HepG2 (cell line): ENCODE measurements around the gene TMEM95. TPM values are rescaled to one million over a fixed set of nuclear protein-coding genes. Genes with fewer than 3 reads are reported as not detected.

Experiments used
- BHLHE40 ChIP-seq: IDR thresholded peaks from 2 replicates; pipeline ENCODE4 v1.6.1; 2011; ENCODE audit warnings: low read length, improper control_type of control experiment
- CC2D1A ChIP-seq: sonication (generic); formaldehyde crosslinking; IDR thresholded peaks from 2 replicates; pipeline ENCODE4 v1.8.1; 2023; ENCODE audit warnings: mild to moderate bottlenecking, missing genetic modification reagents
- CEBPG ChIP-seq: IDR thresholded peaks from 2 replicates; pipeline ENCODE4 v1.6.1; 2016
- CHCHD3 ChIP-seq: sonication (generic); formaldehyde crosslinking; IDR thresholded peaks from 2 replicates; pipeline ENCODE4 v1.8.0; 2022; ENCODE audit warnings: mild to moderate bottlenecking, missing genetic modification reagents, moderate library complexity
- CHD4 ChIP-seq: fragments of 200-600 bp; sonication (generic); IDR thresholded peaks from 2 replicates; pipeline ENCODE4 v1.7.0; 2017; ENCODE audit warnings: mild to moderate bottlenecking, low read length, borderline replicate concordance
- ELF1 ChIP-seq: sonication (generic); formaldehyde crosslinking; IDR thresholded peaks from 2 replicates; pipeline ENCODE4 v1.4.0; 2020; ENCODE audit warnings: missing genetic modification reagents
- EP300 ChIP-seq, 3 experiments: sonication (generic) in 1 of 3; formaldehyde crosslinking in 1 of 3; IDR thresholded peaks; 2 replicates each; pipeline versions ENCODE4 v1.5.1 to v1.6.1; 2011 to 2020; ENCODE audit warnings: low read depth in 2 of 3, low read length in 2 of 3, borderline replicate concordance in 1 of 3, improper control_type of control experiment in 1 of 3, mild to moderate bottlenecking in 1 of 3, missing genetic modification reagents in 1 of 3, moderate library complexity in 1 of 3
- GTF2F1 ChIP-seq: fragments of 150-350 bp; IDR thresholded peaks from 2 replicates; pipeline ENCODE4 v1.6.1; 2014; ENCODE audit warnings: low read length
- KLF9 ChIP-seq: IDR thresholded peaks from 2 replicates; pipeline ENCODE4 v1.6.1; 2016; ENCODE audit warnings: low read depth
- MIXL1 ChIP-seq: IDR thresholded peaks from 2 replicates; pipeline ENCODE4 v1.6.1; 2016
- MLLT10 ChIP-seq: sonication (generic); formaldehyde crosslinking; IDR thresholded peaks from 2 replicates; pipeline ENCODE4 v1.4.0; 2020; ENCODE audit warnings: missing genetic modification reagents
- MYNN ChIP-seq: sonication (generic); formaldehyde crosslinking; IDR thresholded peaks from 2 replicates; pipeline ENCODE4 v1.4.0; 2020; ENCODE audit warnings: mild to moderate bottlenecking, low read depth, missing genetic modification reagents
- NFE2L2 ChIP-seq: fragments of 150-350 bp; IDR thresholded peaks from 2 replicates; pipeline ENCODE4 v1.6.1; 2014; ENCODE audit warnings: low read length
- PAF1 ChIP-seq: IDR thresholded peaks from 2 replicates; pipeline ENCODE4 v1.6.1; 2016; ENCODE audit warnings: missing genetic modification reagents, missing compliant biosample characterization
- RXRA ChIP-seq: sonication (generic); formaldehyde crosslinking; IDR thresholded peaks from 2 replicates; pipeline ENCODE4 v1.5.1; 2020; ENCODE audit warnings: missing genetic modification reagents
- WIZ ChIP-seq: sonication (generic); formaldehyde crosslinking; IDR thresholded peaks from 2 replicates; pipeline ENCODE4 v1.5.1; 2020; ENCODE audit warnings: mild to moderate bottlenecking, missing genetic modification reagents
- ZFP62 ChIP-seq: sonication (generic); formaldehyde crosslinking; IDR thresholded peaks from 2 replicates; pipeline ENCODE4 v1.4.0; 2020; ENCODE audit warnings: missing genetic modification reagents
- ZNF616 ChIP-seq: sonication (generic); formaldehyde crosslinking; IDR thresholded peaks from 2 replicates; pipeline ENCODE4 v1.5.0; 2020; ENCODE audit warnings: low read depth, mild to moderate bottlenecking, missing genetic modification reagents
- ZNF773 ChIP-seq: sonication (generic); formaldehyde crosslinking; IDR thresholded peaks from 2 replicates; pipeline ENCODE4 v1.4.0; 2020; ENCODE audit warnings: missing genetic modification reagents, borderline replicate concordance
- ZSCAN12 ChIP-seq: sonication (generic); formaldehyde crosslinking; IDR thresholded peaks from 2 replicates; pipeline ENCODE4 v1.9.0; 2021; ENCODE audit warnings: mild to moderate bottlenecking, missing genetic modification reagents
- polyA plus RNA-seq, 8 experiments: library from polyadenylated mRNA; depleted of rRNA in 3 of 8; stranded (reverse) in 7 of 8; unstranded in 1 of 8; fragments of >200 nt; fragmentation: Illumina TruSeq in 4 of 8; extraction: Trizol in 4 of 8; gene quantifications; 2 replicates each; pipeline versions ENCODE4 v1.2.1 to v1.2.3, GENCODE V29; 2011 to 2016; ENCODE audit warnings: low read depth in 4 of 8, missing spikeins in 1 of 8, mixed read lengths in 1 of 8; ENCODE audit not compliant: insufficient read depth in 1 of 8
- total RNA-seq, 5 experiments: library from RNA; depleted of rRNA; stranded (reverse); fragments of >200 nt; fragmentation: Illumina TruSeq; extraction: Trizol; gene quantifications; 2 replicates each; pipeline ENCODE4 v1.2.3, GENCODE V29; 2016; ENCODE audit warnings: low read depth in 1 of 5
- TF ChIP-seq, protein P1 (sequence below): sonication (generic); formaldehyde crosslinking; IDR thresholded peaks from 2 replicates; pipeline ENCODE4 v1.5.1; 2020; ENCODE audit warnings: missing genetic modification reagents, mild to moderate bottlenecking, borderline replicate concordance
- TF ChIP-seq, protein P2 (sequence below): sonication (generic); formaldehyde crosslinking; IDR thresholded peaks from 2 replicates; pipeline ENCODE4 v1.4.0; 2020; ENCODE audit warnings: missing genetic modification reagents
- TF ChIP-seq, protein P3 (sequence below): sonication (generic); formaldehyde crosslinking; IDR thresholded peaks from 2 replicates; pipeline ENCODE4 v1.9.0; 2022; ENCODE audit warnings: missing genetic modification reagents, mild to moderate bottlenecking, borderline replicate concordance
- TF ChIP-seq, protein P4 (sequence below): sonication (generic); formaldehyde crosslinking; IDR thresholded peaks from 2 replicates; pipeline ENCODE4 v1.5.0; 2020; ENCODE audit warnings: missing genetic modification reagents
- TF ChIP-seq, protein P5 (sequence below): sonication (generic); formaldehyde crosslinking; IDR thresholded peaks from 2 replicates; pipeline ENCODE4 v1.5.0; 2020; ENCODE audit warnings: mild to moderate bottlenecking, missing genetic modification reagents

TMEM95 gene
- total and polyA plus RNA-seq, 2 of the 13 experiments (the other 11 are each of a cell fraction or from before 2014, with no cell fraction given), result not detected

DNA sequence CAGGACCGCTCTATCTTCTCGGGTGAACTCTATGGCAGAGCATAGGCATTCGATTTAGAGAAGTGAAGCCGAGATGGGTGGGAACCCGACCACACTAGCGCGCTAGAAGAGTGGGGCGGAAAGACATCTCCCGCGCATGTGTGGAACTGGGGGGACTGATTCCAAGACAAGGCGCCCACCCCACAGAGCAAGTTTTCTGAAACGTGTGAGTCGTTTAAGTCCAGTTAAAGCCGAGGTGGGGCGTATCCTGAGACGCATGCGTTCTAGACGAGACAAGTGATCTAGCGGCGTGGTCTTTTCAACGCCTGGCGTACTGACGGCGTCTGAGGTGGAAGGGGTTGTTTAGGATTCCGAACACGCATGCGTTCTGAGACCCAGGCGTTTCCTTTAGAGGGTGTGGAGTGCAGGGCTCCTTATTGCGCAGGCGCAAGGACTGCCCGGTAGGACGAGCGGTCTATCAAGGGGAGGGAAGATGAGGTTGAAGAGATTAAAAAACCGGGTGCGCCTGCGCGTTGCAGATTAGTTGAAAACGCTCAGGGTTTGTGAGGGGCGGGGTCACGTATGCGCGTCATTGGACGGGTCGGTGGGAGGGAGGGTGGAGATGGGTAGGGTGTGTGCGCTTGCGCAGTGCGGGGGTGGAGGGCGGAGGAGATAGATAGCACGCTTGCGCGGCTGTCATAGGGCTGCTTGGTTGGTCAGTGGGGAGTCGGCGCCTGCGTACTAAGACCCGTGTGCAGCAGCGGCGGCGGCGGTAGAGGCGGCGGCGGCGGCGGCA is 47.9 kb upstream of the TMEM95 start, which contains the start of gene EIF5A (continued):
- TF ChIP-seq, protein P1, sequence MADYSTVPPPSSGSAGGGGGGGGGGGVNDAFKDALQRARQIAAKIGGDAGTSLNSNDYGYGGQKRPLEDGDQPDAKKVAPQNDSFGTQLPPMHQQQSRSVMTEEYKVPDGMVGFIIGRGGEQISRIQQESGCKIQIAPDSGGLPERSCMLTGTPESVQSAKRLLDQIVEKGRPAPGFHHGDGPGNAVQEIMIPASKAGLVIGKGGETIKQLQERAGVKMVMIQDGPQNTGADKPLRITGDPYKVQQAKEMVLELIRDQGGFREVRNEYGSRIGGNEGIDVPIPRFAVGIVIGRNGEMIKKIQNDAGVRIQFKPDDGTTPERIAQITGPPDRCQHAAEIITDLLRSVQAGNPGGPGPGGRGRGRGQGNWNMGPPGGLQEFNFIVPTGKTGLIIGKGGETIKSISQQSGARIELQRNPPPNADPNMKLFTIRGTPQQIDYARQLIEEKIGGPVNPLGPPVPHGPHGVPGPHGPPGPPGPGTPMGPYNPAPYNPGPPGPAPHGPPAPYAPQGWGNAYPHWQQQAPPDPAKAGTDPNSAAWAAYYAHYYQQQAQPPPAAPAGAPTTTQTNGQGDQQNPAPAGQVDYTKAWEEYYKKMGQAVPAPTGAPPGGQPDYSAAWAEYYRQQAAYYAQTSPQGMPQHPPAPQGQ (CRISPR knock-in tag), result no peak
- TF ChIP-seq EP300 (IDR thresholded peaks at IDR 0.05; ENCODE audit: low read depth in 2 of 2, low read length in 2 of 2), result no peak
- no peak; the same call in 1 of the 2 replicates for TF ChIP-seq EP300 (CRISPR knock-in tag; IDR thresholded peaks at IDR 0.05; ENCODE audit: borderline replicate concordance)
- no peak for TF ChIP-seq CEBPG (CRISPR knock-in tag)
- no peak; the same call in 1 of the 2 replicates for TF ChIP-seq MYNN (CRISPR knock-in tag)
- no peak; the same call in 1 of the 2 replicates for TF ChIP-seq WIZ (CRISPR knock-in tag)
- no peak for TF ChIP-seq PAF1 (CRISPR knock-in tag)
- TF ChIP-seq NFE2L2, result no peak
- TF ChIP-seq, protein P2, sequence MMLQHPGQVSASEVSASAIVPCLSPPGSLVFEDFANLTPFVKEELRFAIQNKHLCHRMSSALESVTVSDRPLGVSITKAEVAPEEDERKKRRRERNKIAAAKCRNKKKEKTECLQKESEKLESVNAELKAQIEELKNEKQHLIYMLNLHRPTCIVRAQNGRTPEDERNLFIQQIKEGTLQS (CRISPR knock-in tag), result no peak
- no peak for TF ChIP-seq ZNF773
- no peak for TF ChIP-seq ZNF616 (CRISPR knock-in tag)
- TF ChIP-seq, protein P3, sequence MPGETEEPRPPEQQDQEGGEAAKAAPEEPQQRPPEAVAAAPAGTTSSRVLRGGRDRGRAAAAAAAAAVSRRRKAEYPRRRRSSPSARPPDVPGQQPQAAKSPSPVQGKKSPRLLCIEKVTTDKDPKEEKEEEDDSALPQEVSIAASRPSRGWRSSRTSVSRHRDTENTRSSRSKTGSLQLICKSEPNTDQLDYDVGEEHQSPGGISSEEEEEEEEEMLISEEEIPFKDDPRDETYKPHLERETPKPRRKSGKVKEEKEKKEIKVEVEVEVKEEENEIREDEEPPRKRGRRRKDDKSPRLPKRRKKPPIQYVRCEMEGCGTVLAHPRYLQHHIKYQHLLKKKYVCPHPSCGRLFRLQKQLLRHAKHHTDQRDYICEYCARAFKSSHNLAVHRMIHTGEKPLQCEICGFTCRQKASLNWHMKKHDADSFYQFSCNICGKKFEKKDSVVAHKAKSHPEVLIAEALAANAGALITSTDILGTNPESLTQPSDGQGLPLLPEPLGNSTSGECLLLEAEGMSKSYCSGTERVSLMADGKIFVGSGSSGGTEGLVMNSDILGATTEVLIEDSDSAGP (CRISPR knock-in tag), result peak; percentile 34; the same call in 1 of the 2 replicates
- TF ChIP-seq ELF1 (CRISPR knock-in tag), result no peak; the same call in 1 of the 2 replicates
- no peak for TF ChIP-seq GTF2F1
- TF ChIP-seq CC2D1A (CRISPR knock-in tag), result no peak
- TF ChIP-seq RXRA (CRISPR knock-in tag), result no peak
- TF ChIP-seq MLLT10 (CRISPR knock-in tag), result no peak
- TF ChIP-seq CHCHD3 (CRISPR knock-in tag), result no peak
- TF ChIP-seq KLF9 (CRISPR knock-in tag), result no peak
- TF ChIP-seq ZSCAN12 (CRISPR knock-in tag), result no peak
- TF ChIP-seq, protein P4, sequence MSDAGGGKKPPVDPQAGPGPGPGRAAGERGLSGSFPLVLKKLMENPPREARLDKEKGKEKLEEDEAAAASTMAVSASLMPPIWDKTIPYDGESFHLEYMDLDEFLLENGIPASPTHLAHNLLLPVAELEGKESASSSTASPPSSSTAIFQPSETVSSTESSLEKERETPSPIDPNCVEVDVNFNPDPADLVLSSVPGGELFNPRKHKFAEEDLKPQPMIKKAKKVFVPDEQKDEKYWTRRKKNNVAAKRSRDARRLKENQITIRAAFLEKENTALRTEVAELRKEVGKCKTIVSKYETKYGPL (CRISPR knock-in tag), result no peak
- TF ChIP-seq BHLHE40, result no peak
- no peak for TF ChIP-seq MIXL1 (CRISPR knock-in tag)
- TF ChIP-seq ZFP62 (CRISPR knock-in tag), result no peak
- no peak for TF ChIP-seq CHD4
- TF ChIP-seq, protein P5, sequence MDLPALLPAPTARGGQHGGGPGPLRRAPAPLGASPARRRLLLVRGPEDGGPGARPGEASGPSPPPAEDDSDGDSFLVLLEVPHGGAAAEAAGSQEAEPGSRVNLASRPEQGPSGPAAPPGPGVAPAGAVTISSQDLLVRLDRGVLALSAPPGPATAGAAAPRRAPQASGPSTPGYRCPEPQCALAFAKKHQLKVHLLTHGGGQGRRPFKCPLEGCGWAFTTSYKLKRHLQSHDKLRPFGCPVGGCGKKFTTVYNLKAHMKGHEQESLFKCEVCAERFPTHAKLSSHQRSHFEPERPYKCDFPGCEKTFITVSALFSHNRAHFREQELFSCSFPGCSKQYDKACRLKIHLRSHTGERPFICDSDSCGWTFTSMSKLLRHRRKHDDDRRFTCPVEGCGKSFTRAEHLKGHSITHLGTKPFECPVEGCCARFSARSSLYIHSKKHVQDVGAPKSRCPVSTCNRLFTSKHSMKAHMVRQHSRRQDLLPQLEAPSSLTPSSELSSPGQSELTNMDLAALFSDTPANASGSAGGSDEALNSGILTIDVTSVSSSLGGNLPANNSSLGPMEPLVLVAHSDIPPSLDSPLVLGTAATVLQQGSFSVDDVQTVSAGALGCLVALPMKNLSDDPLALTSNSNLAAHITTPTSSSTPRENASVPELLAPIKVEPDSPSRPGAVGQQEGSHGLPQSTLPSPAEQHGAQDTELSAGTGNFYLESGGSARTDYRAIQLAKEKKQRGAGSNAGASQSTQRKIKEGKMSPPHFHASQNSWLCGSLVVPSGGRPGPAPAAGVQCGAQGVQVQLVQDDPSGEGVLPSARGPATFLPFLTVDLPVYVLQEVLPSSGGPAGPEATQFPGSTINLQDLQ (CRISPR knock-in tag), result no peak
